Trophoblast cell (in vitro differentiated cells and primary cell): ENCODE data around the gene TNFRSF9. TPM values are rescaled to one million over a fixed set of nuclear protein-coding genes. Genes with fewer than 3 reads are reported as not detected.

Experiments
- DNase-seq, 2 donors: peaks; one replicate each; pipeline ENCODE4 v3.0.0-alpha.2; 2016
- H2AFZ ChIP-seq: 2 replicates; pipeline ENCODE4 v1.6.1; 2013; ENCODE audit warnings: low read length, moderate library complexity, mild to moderate bottlenecking; ENCODE audit not compliant: insufficient read depth, poor library complexity
- H2AK5ac ChIP-seq: 2 replicates; pipeline ENCODE4 v1.6.1; 2013; ENCODE audit warnings: mild to moderate bottlenecking, low read length
- H2BK120ac ChIP-seq: 2 replicates; pipeline ENCODE4 v1.6.1; 2013; ENCODE audit warnings: low read length, mild to moderate bottlenecking, moderate library complexity; ENCODE audit not compliant: insufficient read depth, poor library complexity
- H2BK12ac ChIP-seq: 2 replicates; pipeline ENCODE4 v1.6.1; 2013; ENCODE audit warnings: mild to moderate bottlenecking, low read length, moderate library complexity
- H2BK5ac ChIP-seq: 2 replicates; pipeline ENCODE4 v1.6.1; 2013; ENCODE audit warnings: low read length, low read depth, moderate library complexity, mild to moderate bottlenecking; ENCODE audit not compliant: poor library complexity
- H3K14ac ChIP-seq: 2 replicates; pipeline ENCODE4 v1.6.1; 2013; ENCODE audit warnings: mild to moderate bottlenecking, low read length
- H3K18ac ChIP-seq: 2 replicates; pipeline ENCODE4 v1.6.1; 2013; ENCODE audit warnings: mild to moderate bottlenecking, low read length
- H3K23ac ChIP-seq: 2 replicates; pipeline ENCODE4 v1.6.1; 2013; ENCODE audit warnings: low read length
- H3K27ac ChIP-seq: 2 replicates; pipeline ENCODE4 v1.5.1; 2013; ENCODE audit warnings: low read depth, mild to moderate bottlenecking, inconsistent platforms, low read length, moderate library complexity
- H3K27me3 ChIP-seq: 2 replicates; pipeline ENCODE4 v1.6.1; 2013; ENCODE audit warnings: inconsistent platforms, mild to moderate bottlenecking, low read length, moderate library complexity; ENCODE audit not compliant: insufficient read depth
- H3K36me3 ChIP-seq, 2 experiments: 1 replicate in 1 of 2; 2 replicates in 1 of 2; pipeline ENCODE4 v1.6.1; 2013; ENCODE audit warnings: low read length in 2 of 2, mild to moderate bottlenecking in 2 of 2, moderate library complexity in 1 of 2; ENCODE audit not compliant: insufficient read depth in 2 of 2, control insufficient read depth in 1 of 2
- H3K4ac ChIP-seq: 2 replicates; pipeline ENCODE4 v1.6.1; 2013; ENCODE audit warnings: low read depth, mild to moderate bottlenecking, low read length, moderate library complexity
- H3K4me1 ChIP-seq, 2 experiments: 1 replicate in 1 of 2; 2 replicates in 1 of 2; pipeline ENCODE4 v1.6.1; 2013; ENCODE audit warnings: low read length in 2 of 2, mild to moderate bottlenecking in 2 of 2, moderate library complexity in 1 of 2; ENCODE audit not compliant: insufficient read depth in 2 of 2, control insufficient read depth in 1 of 2
- H3K4me2 ChIP-seq: 2 replicates; pipeline ENCODE4 v1.6.1; 2013; ENCODE audit warnings: inconsistent platforms, mild to moderate bottlenecking, low read length, moderate library complexity
- H3K4me3 ChIP-seq: 2 replicates; pipeline ENCODE4 v1.5.1; 2013; ENCODE audit warnings: mild to moderate bottlenecking, low read depth, low read length, inconsistent platforms
- H3K79me1 ChIP-seq: one replicate; pipeline ENCODE4 v1.6.1; 2013; ENCODE audit warnings: low read length
- H3K79me2 ChIP-seq: 2 replicates; pipeline ENCODE4 v1.6.1; 2013; ENCODE audit warnings: low read length, mild to moderate bottlenecking; ENCODE audit not compliant: control insufficient read depth, insufficient read depth, poor library complexity
- H3K9ac ChIP-seq: 2 replicates; pipeline ENCODE4 v1.6.1; 2013; ENCODE audit warnings: mild to moderate bottlenecking, low read length
- H3K9me3 ChIP-seq: 2 replicates; pipeline ENCODE4 v1.6.1; 2013; ENCODE audit warnings: low read depth, mild to moderate bottlenecking, control low read depth, inconsistent platforms, low read length; ENCODE audit not compliant: insufficient read depth
- H4K12ac ChIP-seq: 2 replicates; pipeline ENCODE4 v1.6.1; 2013; ENCODE audit warnings: low read depth, mild to moderate bottlenecking, low read length, moderate library complexity
- H4K8ac ChIP-seq: 2 replicates; pipeline ENCODE4 v1.6.1; 2013; ENCODE audit warnings: low read depth, mild to moderate bottlenecking, low read length, moderate library complexity
- H4K91ac ChIP-seq: one replicate; pipeline ENCODE4 v1.6.1; 2013; ENCODE audit warnings: low read depth, mild to moderate bottlenecking, low read length, moderate library complexity
- WGBS: extraction: QIAGEN DNeasy Blood & Tissue Kit; methylation state at CpG from one replicate; pipeline ENCODE4 v1.1.7; 2013; ENCODE audit warnings: missing lambda C conversion rate; ENCODE audit not compliant: insufficient read length, insufficient coverage; ENCODE audit errors: extremely low coverage; 5-methylcytosine and 5-hydroxymethylcytosine counted together
- polyA plus RNA-seq: library from polyadenylated mRNA; stranded (reverse); fragments of 200-250 nt; gene quantifications from 2 replicates; pipeline ENCODE4 v1.2.3, GENCODE V29; 2013

The TNFRSF9 gene
- polyA plus RNA-seq, result 0.04 and 0.10 TPM in 2 replicates

DNA sequence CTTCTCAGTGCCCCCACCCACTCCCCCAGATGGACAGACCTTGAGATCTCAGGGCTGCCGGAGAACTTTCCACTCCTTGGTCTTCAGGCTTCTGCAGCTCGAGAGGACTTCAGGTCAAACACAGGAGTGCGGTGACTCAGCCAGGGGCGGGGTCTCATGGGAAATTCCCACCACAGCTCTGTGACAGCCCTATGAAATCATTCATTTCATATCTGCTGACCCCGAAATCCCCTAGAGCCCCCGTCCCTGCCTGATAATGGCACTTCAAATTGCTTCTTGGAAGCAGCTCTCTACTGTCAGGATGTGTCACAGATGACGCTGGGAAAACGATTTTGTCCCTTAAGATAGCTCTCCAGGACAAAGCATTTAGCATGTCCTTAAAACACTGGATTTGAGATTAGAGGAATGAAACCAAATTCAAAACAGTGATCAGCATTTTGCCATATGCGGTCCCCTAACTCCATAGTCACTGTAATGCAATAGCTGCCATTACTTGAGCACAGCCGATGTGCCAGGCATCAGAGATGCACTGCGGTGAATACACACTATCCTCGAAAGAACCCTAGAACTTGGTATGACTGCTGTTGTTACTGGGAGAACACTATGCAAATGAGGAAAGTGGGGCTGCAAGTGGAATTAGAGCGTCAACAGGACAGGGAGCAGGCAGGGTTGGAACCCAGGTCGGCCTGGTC lies at the start of gene TNFRSF9:
TSS of gene TNFRSF9 (minus strand) at position 95 of the 692 bp plus-strand sequence. CDS start 845 bp downstream, outside the sequence.
- Histone ChIP-seq H2BK12ac (no peak within 1 kb of the TSS), H3K4me2 (no peak within 1 kb of the TSS)

DNA sequence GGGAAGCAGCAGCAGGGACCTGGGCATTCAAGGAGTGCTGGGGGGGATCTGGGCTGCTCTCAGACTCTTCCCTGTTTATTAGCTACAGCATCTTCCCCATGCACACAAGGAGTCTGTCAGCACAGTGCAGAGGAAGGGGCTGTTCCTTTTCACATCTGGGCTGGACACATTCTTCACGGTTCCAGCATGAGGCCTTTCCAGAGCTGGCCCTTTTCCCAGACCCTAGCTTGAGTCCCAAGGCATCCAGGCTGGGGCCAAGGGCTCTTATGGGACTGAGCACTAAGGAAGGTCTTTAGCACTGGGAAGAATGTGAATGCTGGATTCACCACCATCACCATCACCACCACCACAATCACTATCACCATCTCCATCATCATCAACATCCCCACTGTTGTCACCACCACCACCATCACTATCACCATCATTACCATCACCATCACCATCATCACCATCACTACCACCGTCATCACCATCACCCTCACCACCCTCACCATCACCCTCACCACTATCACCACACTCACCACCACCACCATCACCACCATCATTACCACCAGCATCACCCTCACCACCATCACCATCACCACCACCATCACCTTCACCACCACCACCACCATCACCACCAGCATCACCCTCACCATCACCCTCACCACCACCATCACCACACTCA lies 49.3 kb upstream of the TNFRSF9 start:
- Histone ChIP-seq H3K4me2 (no peak overlapping the region), H4K12ac (no peak overlapping the region), H3K9me3 (no peaks in the 10 kb centered on the region)

More for the DNA sequence above, at the start of gene TNFRSF9:
- DNase-seq, result peak; percentile 40 to 57
- H3K27me3 ChIP-seq, result peaks cover 18% of the 10 kb centered on the region
- H3K14ac ChIP-seq, result no peak within 1 kb of the TSS
- H4K12ac ChIP-seq, result no peak within 1 kb of the TSS
- no peak within 1 kb of the TSS for H2AFZ ChIP-seq
- peak within 1 kb of the TSS; percentile 59 for H3K9ac ChIP-seq
- WGBS, result no CpG with 5 or more reads among the region's 14 CpGs
- peak within 1 kb of the TSS; percentile 13 for H3K4me3 ChIP-seq
- no peak within 1 kb of the TSS for H4K8ac ChIP-seq
- H3K4me1 ChIP-seq, result peaks cover 2 to 5% of the 10 kb centered on the region in 2 experiments
- H2AK5ac ChIP-seq, result no peak within 1 kb of the TSS
- H3K36me3 ChIP-seq, result no peaks in the 10 kb centered on the region
- H3K79me2 ChIP-seq, result no peaks in the 10 kb centered on the region
- no peak within 1 kb of the TSS for H3K4ac ChIP-seq
- H3K23ac ChIP-seq, result peak within 1 kb of the TSS; percentile 43
- H3K27ac ChIP-seq, result no peak within 1 kb of the TSS
- H2BK120ac ChIP-seq, result no peak within 1 kb of the TSS
- H3K18ac ChIP-seq, result no peak within 1 kb of the TSS
- no peaks in the 10 kb centered on the region for H3K79me1 ChIP-seq
- H2BK5ac ChIP-seq, result no peak within 1 kb of the TSS
- H3K9me3 ChIP-seq, result peaks cover 2% of the 10 kb centered on the region
- H4K91ac ChIP-seq, result no peak within 1 kb of the TSS

DNA sequence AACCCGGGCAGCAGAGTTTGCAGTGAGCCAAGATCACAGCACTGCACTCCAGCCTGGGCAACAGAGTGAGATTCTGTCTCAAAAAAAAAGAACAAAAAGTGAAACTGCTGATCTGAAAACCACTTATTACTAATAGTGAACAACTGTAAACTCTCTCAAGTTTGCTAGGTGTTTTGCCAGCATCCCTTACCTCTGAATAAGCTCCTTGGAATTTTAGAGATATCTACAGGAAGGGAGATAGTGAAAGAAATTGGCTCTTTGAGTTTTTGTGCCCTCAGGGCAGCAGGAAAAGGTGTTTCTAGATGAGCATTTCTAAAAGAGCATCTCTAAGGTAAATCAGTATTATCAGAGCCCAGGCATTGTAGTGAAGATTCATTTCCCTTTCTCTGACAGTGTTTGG lies 47.9 kb upstream of the TNFRSF9 start:
- Histone ChIP-seq H4K8ac (no peak overlapping the region), H3K27me3 (no peaks in the 10 kb centered on the region), H3K4me2 (no peak overlapping the region), H3K4me3 (no peak overlapping the region), H3K18ac (no peak overlapping the region), H2BK120ac (peak overlapping the region; percentile 28), H2AK5ac (no peak overlapping the region), H3K27ac (peak overlapping the region; percentile 56), H3K36me3 (peaks cover 22 to 29% of the 10 kb centered on the region in 2 experiments), H4K12ac (no peak overlapping the region), H3K4ac (no peak overlapping the region), H3K4me1 (peaks cover 9 to 11% of the 10 kb centered on the region in 2 experiments), H3K14ac (no peak overlapping the region), H2BK5ac (no peak overlapping the region), H2AFZ (no peak overlapping the region), H3K79me1 (peaks cover 10% of the 10 kb centered on the region), H4K91ac (no peak overlapping the region), H3K79me2 (peaks cover 1% of the 10 kb centered on the region), H2BK12ac (no peak overlapping the region), H3K23ac (no peak overlapping the region), H3K9ac (no peak overlapping the region), H3K9me3 (no peaks in the 10 kb centered on the region)
- peak; percentile 97 to 100 for DNase-seq
- no CpG with 5 or more reads among the region's 1 CpG for WGBS

More for the DNA sequence above, 49.3 kb upstream of the TNFRSF9 start:
- Histone ChIP-seq H3K18ac (peak overlapping the region; percentile 24), H3K36me3 (peaks cover 13 to 19% of the 10 kb centered on the region in 2 experiments), H3K4ac (no peak overlapping the region), H2BK5ac (peak overlapping the region; percentile 7), H3K27ac (peak overlapping the region; percentile 19), H2BK120ac (peak overlapping the region; percentile 26), H3K4me1 (peaks cover 9 to 11% of the 10 kb centered on the region in 2 experiments), H2AK5ac (peak overlapping the region; percentile 38), H3K9ac (no peak overlapping the region), H4K91ac (peak overlapping the region; percentile 5), H4K8ac (peak overlapping the region; percentile 3), H3K27me3 (no peaks in the 10 kb centered on the region), H2BK12ac (peak overlapping the region; percentile 51), H3K4me3 (peak overlapping the region; percentile 51), H3K79me1 (peaks cover 10% of the 10 kb centered on the region), H3K79me2 (no peaks in the 10 kb centered on the region), H2AFZ (no peak overlapping the region), H3K23ac (no peak overlapping the region), H3K14ac (peak overlapping the region; percentile 21)
- WGBS, result no CpG with 5 or more reads among the region's 2 CpGs
- peak in 1 of 2 donors; percentile 27 for DNase-seq

DNA sequence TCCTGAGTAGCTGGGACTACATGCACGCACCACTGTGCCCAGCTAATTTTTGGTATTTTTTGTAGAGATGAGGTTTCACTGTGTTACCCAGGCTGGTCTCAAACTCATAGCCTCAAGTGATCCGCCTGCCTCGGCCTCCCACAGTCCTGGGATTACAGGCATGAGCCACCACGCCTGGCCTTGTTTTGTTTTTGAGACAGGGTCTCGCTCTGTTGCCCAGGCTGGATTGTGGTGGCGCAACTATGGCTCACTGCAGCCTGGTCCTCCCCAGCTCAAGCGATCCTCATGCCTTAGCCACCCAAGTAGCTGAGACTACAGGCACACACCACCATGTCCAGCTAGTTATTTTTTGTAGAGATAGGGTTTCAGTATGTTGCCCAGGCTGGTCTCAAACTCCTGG lies 46.9 kb upstream of the TNFRSF9 start:
- no peak overlapping the region for H2BK120ac ChIP-seq
- no peaks in the 10 kb centered on the region for H3K9me3 ChIP-seq
- peak overlapping the region; percentile 66 for H3K14ac ChIP-seq
- H4K91ac ChIP-seq, result no peak overlapping the region
- peak overlapping the region; percentile 71 for H2AK5ac ChIP-seq
- no peak for DNase-seq
- peaks cover 29 to 36% of the 10 kb centered on the region in 2 experiments for H3K36me3 ChIP-seq
- no peak overlapping the region for H3K9ac ChIP-seq
- H3K79me1 ChIP-seq, result peaks cover 15% of the 10 kb centered on the region
- H2AFZ ChIP-seq, result no peak overlapping the region
- H3K4ac ChIP-seq, result no peak overlapping the region
- H3K23ac ChIP-seq, result no peak overlapping the region
- H3K4me3 ChIP-seq, result no peak overlapping the region
- no peak overlapping the region for H4K12ac ChIP-seq
- no CpG with 5 or more reads among the region's 7 CpGs for WGBS
- peaks cover 14 to 16% of the 10 kb centered on the region in 2 experiments for H3K4me1 ChIP-seq
- H3K27me3 ChIP-seq, result no peaks in the 10 kb centered on the region
- peaks cover 6% of the 10 kb centered on the region for H3K79me2 ChIP-seq
- no peak overlapping the region for H3K27ac ChIP-seq
- H2BK5ac ChIP-seq, result no peak overlapping the region
- no peak overlapping the region for H4K8ac ChIP-seq
- no peak overlapping the region for H3K18ac ChIP-seq
- peak overlapping the region; percentile 83 for H2BK12ac ChIP-seq
- H3K4me2 ChIP-seq, result no peak overlapping the region
